KMS-11 (cell line): ENCODE results near the gene TBCD.

Source experiments
- H2AFZ ChIP-seq: fragments of 200-600 bp; sonication (generic); 2 replicates; pipeline ENCODE4 v1.6.1; 2016; ENCODE audit warnings: antibody characterized with exemption, mixed run types, low read depth
- H3K27ac ChIP-seq: fragments of 200-600 bp; sonication (generic); 2 replicates; pipeline ENCODE4 v1.6.1; 2016; ENCODE audit warnings: mild to moderate bottlenecking, mixed run types
- H3K27me3 ChIP-seq: fragments of 200-600 bp; sonication (generic); 2 replicates; pipeline ENCODE4 v1.6.1; 2017; ENCODE audit warnings: mild to moderate bottlenecking, low read depth, mixed run types, moderate library complexity; ENCODE audit not compliant: insufficient read depth
- H3K36me3 ChIP-seq: fragments of 200-600 bp; sonication (generic); 2 replicates; pipeline ENCODE4 v1.6.1; 2017; ENCODE audit warnings: mild to moderate bottlenecking, mixed run types; ENCODE audit not compliant: insufficient read depth
- H3K4me1 ChIP-seq: fragments of 200-600 bp; sonication (generic); 2 replicates; pipeline ENCODE4 v1.6.1; 2016; ENCODE audit warnings: mild to moderate bottlenecking, low read depth, mixed run types; ENCODE audit not compliant: poor library complexity, severe bottlenecking
- H3K4me2 ChIP-seq: fragments of 200-600 bp; sonication (generic); 2 replicates; pipeline ENCODE4 v1.7.0; 2016; ENCODE audit warnings: mild to moderate bottlenecking, mixed run types
- H3K4me3 ChIP-seq: fragments of 200-600 bp; sonication (generic); IDR thresholded peaks from 2 replicates; pipeline ENCODE4 v1.6.1; 2017; ENCODE audit warnings: low read depth, low read length, mixed read lengths; ENCODE audit not compliant: insufficient read depth
- H3K79me2 ChIP-seq: fragments of 200-600 bp; sonication (generic); 2 replicates; pipeline ENCODE4 v1.6.1; 2016; ENCODE audit warnings: low read depth, mixed run types; ENCODE audit not compliant: insufficient read depth
- H3K9ac ChIP-seq: fragments of 200-600 bp; sonication (generic); 2 replicates; pipeline ENCODE4 v1.6.1; 2016; ENCODE audit warnings: mild to moderate bottlenecking, mixed run types
- H4K20me1 ChIP-seq: fragments of 200-600 bp; sonication (generic); 2 replicates; pipeline ENCODE4 v1.6.1; 2016; ENCODE audit warnings: mild to moderate bottlenecking, mixed run types; ENCODE audit not compliant: insufficient read depth
- CTCF ChIP-seq: fragments of 200-600 bp; sonication (generic); conservative IDR thresholded peaks from 2 replicates; pipeline ENCODE4 v1.6.1; 2017; ENCODE audit warnings: low read depth, mild to moderate bottlenecking, antibody characterized with exemption, low read length, moderate library complexity, mixed read lengths

Gene TBCD

DNA sequence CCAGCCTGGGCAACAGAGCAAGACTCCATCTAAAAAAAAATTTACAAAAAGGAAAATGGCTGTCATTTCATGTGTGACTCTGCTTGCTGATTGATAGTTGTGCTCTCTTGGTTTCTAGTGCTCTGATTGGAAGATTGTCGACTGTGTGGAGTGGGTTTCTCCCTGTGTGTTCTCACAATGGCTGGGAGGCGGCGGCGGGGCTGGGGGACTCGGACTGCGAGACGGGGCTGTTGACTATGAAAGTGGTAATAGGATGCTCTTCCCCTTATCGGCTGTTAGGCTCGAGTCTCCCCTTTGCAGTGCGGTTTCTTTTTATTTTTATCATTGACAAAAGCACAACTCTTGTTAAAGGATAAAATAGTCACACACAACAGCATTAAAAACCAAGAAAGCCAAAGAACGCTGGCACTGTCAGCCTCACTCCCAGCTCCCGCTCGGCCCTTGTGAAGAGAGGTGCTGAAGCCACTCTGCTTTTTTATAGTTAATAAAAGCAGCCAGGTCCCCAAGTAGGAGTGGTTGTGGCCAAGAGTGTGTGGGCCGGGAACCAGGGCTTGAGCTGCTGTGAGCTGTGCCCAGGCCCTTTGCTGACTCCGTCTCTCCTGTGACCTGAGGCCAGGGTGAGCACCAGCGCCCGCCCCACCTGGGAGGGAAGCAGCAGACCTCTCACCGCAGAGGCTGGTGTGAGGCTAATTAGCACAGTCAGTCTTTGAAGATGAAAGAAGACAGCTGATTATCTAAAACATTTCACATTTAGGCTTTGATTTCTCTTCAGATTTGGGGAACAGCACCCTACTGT lies 36.5 kb downstream of the TBCD start:
- Histone ChIP-seq H4K20me1 (no peaks in the 10 kb centered on the region), H3K27ac (peak overlapping the region; percentile 59; the same call in 1 of the 2 replicates), H3K79me2 (peaks cover 7% of the 10 kb centered on the region; the same call in 1 of the 2 replicates), H3K4me2 (peak overlapping the region; percentile 52), H3K4me1 (peaks cover 44% of the 10 kb centered on the region), H3K36me3 (no peaks in the 10 kb centered on the region), H3K27me3 (no peaks in the 10 kb centered on the region), H3K4me3 (no peak overlapping the region), H3K9ac (no peak overlapping the region), H2AFZ (no peak overlapping the region)
- TF ChIP-seq CTCF: no peak

- no peak overlapping the region for H3K9ac ChIP-seq
- peak overlapping the region; percentile 52; the same call in 1 of the 2 replicates for H3K4me2 ChIP-seq
- peaks cover 7% of the 10 kb centered on the region; the same call in 1 of the 2 replicates for H3K79me2 ChIP-seq
- peak overlapping the region; percentile 25; the same call in 1 of the 2 replicates for H3K27ac ChIP-seq
- H4K20me1 ChIP-seq: no peaks in the 10 kb centered on the region
- no peak overlapping the region for H2AFZ ChIP-seq
- TF ChIP-seq CTCF: no peak
- H3K4me1 ChIP-seq: peaks cover 44% of the 10 kb centered on the region
- H3K4me3 ChIP-seq: no peak overlapping the region
- no peaks in the 10 kb centered on the region for H3K36me3 ChIP-seq
- no peaks in the 10 kb centered on the region for H3K27me3 ChIP-seq
Observed at GRCh38 chr17:82789051-82789592, 37.3 kb downstream of the TBCD start.

DNA sequence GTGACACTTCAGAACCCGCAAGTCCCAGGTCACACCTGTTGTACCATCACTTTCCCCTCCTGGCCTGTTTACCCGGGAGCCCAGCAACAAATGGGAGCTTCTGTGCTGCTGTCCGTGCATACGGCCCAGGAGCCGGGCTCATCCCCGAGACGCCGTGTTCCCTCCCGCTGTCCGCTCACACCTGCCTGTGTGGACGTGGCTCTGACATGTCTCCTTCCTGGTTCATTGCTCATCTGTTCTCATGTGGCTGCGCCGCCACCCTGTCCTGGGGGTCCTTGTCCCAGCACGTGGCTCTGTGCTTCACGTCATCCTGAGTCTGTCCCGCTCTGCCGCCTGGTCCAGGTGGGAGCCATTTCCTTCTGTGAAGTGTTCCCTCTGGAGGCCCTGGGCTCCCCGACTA lies 37.9 kb downstream of the TBCD start:
- Histone ChIP-seq H3K27ac (peak overlapping the region; percentile 25; the same call in 1 of the 2 replicates), H3K36me3 (no peaks in the 10 kb centered on the region), H3K4me1 (peaks cover 44% of the 10 kb centered on the region), H3K9ac (no peak overlapping the region), H2AFZ (no peak overlapping the region), H3K27me3 (no peaks in the 10 kb centered on the region), H3K4me2 (no peak overlapping the region), H3K4me3 (no peak overlapping the region), H3K79me2 (peaks cover 7% of the 10 kb centered on the region; the same call in 1 of the 2 replicates), H4K20me1 (no peaks in the 10 kb centered on the region)
- TF ChIP-seq CTCF: no peak

- no peaks in the 10 kb centered on the region for H3K36me3 ChIP-seq
Observed at GRCh38 chr17:82790391-82790790, 38.5 kb downstream of the TBCD start.

More at GRCh38 chr17:82790391-82790790, 38.5 kb downstream of the TBCD start:
- H3K27ac ChIP-seq: no peak overlapping the region
- H3K4me1 ChIP-seq: peaks cover 44% of the 10 kb centered on the region
- H3K4me2 ChIP-seq: no peak overlapping the region
- no peak for TF ChIP-seq CTCF
- no peak overlapping the region for H3K4me3 ChIP-seq
- H2AFZ ChIP-seq: no peak overlapping the region
- H3K79me2 ChIP-seq: peaks cover 7% of the 10 kb centered on the region; the same call in 1 of the 2 replicates
- H3K27me3 ChIP-seq: no peaks in the 10 kb centered on the region
- H3K9ac ChIP-seq: no peak overlapping the region
- no peaks in the 10 kb centered on the region for H4K20me1 ChIP-seq
